OCI-LY7 (cell line): ENCODE measurements around the gene XPR1. TPM values are rescaled to one million over a fixed set of nuclear protein-coding genes. Genes with fewer than 3 reads are reported as not detected.

Source experiments
- BruUV-seq: library from RNA; stranded (reverse); fragments of 400-500 nt; replicated peaks from 2 replicates; lab custom pipeline; 2021; lab: Mats Ljungman, UMichigan
- CTCF ChIA-PET: fragments of 300-600 bp; sonication (Branson Sonifier 250); formaldehyde crosslinking; loops from one replicate; lab custom pipeline; 2022; ENCODE audit warnings: antibody characterized with exemption; ENCODE audit not compliant: unreplicated experiment; lab: Charles Lee
- POLR2A ChIA-PET: fragments of 300-600 bp; sonication (Branson Sonifier 250); formaldehyde crosslinking; loops from one replicate; lab custom pipeline; 2022; ENCODE audit warnings: antibody characterized with exemption; lab: Charles Lee
- DNase-seq: peaks from one replicate; pipeline ENCODE4 v3.0.0-alpha.2; 2015; ENCODE audit warnings: low spot score
- H2AFZ ChIP-seq: fragments of 200-600 bp; sonication (generic), shearing (Covaris generic); 2 replicates; pipeline ENCODE4 v1.6.1; 2014; ENCODE audit warnings: mild to moderate bottlenecking, antibody characterized with exemption, low read length, moderate library complexity
- H3K27ac ChIP-seq: fragments of 200-600 bp; sonication (generic); 2 replicates; pipeline ENCODE4 v1.5.1; 2014; ENCODE audit warnings: mixed run types, low read depth, mild to moderate bottlenecking, moderate library complexity, low read length, inconsistent platforms; ENCODE audit not compliant: poor library complexity, severe bottlenecking
- H3K36me3 ChIP-seq: fragments of 200-600 bp; sonication (generic); 2 replicates; pipeline ENCODE4 v1.6.1; 2014; ENCODE audit warnings: mild to moderate bottlenecking, antibody characterized with exemption, low read length, moderate library complexity, mixed read lengths; ENCODE audit not compliant: insufficient read depth
- H3K4me1 ChIP-seq: fragments of 200-600 bp; sonication (generic); 2 replicates; pipeline ENCODE4 v1.5.1; 2014; ENCODE audit warnings: mild to moderate bottlenecking, low read length; ENCODE audit not compliant: insufficient read depth, poor library complexity, severe bottlenecking
- H3K4me2 ChIP-seq: fragments of 200-600 bp; sonication (generic); 2 replicates; pipeline ENCODE4 v1.6.1; 2014; ENCODE audit warnings: mild to moderate bottlenecking, low read length
- H3K4me3 ChIP-seq: fragments of 200-600 bp; sonication (generic); 2 replicates; pipeline ENCODE4 v1.5.1; 2014; ENCODE audit warnings: mild to moderate bottlenecking, low read depth, low read length; ENCODE audit not compliant: poor library complexity, severe bottlenecking
- H3K79me2 ChIP-seq: fragments of 200-600 bp; sonication (generic); 2 replicates; pipeline ENCODE4 v1.6.1; 2016; ENCODE audit warnings: low read depth, mild to moderate bottlenecking, low read length, moderate library complexity, mixed read lengths; ENCODE audit not compliant: insufficient read depth
- H3K9me2 ChIP-seq: fragments of 200-600 bp; sonication (generic); 2 replicates; pipeline ENCODE4 v1.6.1; 2016; ENCODE audit warnings: mild to moderate bottlenecking, low read length, mixed read lengths; ENCODE audit not compliant: insufficient read depth
- H3K9me3 ChIP-seq: fragments of 200-600 bp; sonication (generic); 2 replicates; pipeline ENCODE4 v1.6.1; 2014; ENCODE audit warnings: mild to moderate bottlenecking, mixed run types, low read length, mixed read lengths
- H4K20me1 ChIP-seq: fragments of 200-600 bp; sonication (generic); 2 replicates; pipeline ENCODE4 v1.6.1; 2014; ENCODE audit warnings: mild to moderate bottlenecking, antibody characterized with exemption, low read length, moderate library complexity, mixed read lengths; ENCODE audit not compliant: insufficient read depth
- EZH2phosphoT487 ChIP-seq: fragments of 200-600 bp; sonication (generic); IDR thresholded peaks from 2 replicates; pipeline ENCODE4 v1.6.1; 2018; ENCODE audit warnings: low read depth, borderline replicate concordance, mild to moderate bottlenecking, mixed run types, antibody characterized with exemption, low read length, moderate library complexity, mixed read lengths
- intact Hi-C: fragments of 100-400 bp; cut with micrococcal nuclease; formaldehyde crosslinking; loops from one replicate; pipeline ENCODE4 v1.10.0; 2022; ENCODE audit not compliant: unreplicated experiment
- total RNA-seq, 2 experiments: library from RNA; depleted of rRNA in 1 of 2; stranded (reverse); fragments of >200 nt in 1 of 2; shearing (Covaris generic) in 1 of 2; gene quantifications; 2 replicates each; pipeline ENCODE4 v1.2.3, GENCODE V29; 2014 to 2022
- TF ChIP-seq, protein P1 (sequence below): fragments of 200-600 bp; sonication (generic); conservative IDR thresholded peaks from 2 replicates; pipeline ENCODE4 v1.5.1; 2014; ENCODE audit warnings: mild to moderate bottlenecking, antibody characterized with exemption, low read length, moderate library complexity, mixed read lengths

The XPR1 gene
- total RNA-seq, 2 experiments from 2014 or later = 8.6 to 17.2 TPM

DNA sequence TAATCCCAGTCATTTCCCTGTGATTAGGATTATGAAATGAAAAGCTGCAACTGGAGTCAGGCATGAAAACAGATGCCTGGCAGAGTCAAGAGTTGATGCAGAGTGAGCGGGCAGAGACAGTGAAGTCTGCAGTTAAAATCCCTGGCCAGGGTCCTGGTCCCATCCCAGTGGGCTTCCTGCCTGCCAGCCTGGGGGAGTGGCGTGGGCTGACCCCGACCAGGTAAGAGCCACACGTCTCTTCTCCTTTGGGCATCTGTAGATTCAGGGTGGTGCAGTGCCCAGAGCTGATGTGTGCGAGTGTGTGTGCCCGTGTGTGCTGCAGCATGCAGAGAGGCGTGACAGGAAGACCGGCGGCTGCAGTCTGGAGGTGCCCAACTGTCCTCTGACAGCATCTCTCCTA is 274.7 kb downstream of the XPR1 start:
- H3K27ac ChIP-seq = no peak overlapping the region
- ChIA-PET POLR2A (no interaction called here), CTCF (no interaction called here)
- H3K36me3 ChIP-seq = no peaks in the 10 kb centered on the region
- no peaks in the 10 kb centered on the region for H4K20me1 ChIP-seq
- H2AFZ ChIP-seq = no peak overlapping the region
- DNase-seq = no peak
- TF ChIP-seq, protein P1, sequence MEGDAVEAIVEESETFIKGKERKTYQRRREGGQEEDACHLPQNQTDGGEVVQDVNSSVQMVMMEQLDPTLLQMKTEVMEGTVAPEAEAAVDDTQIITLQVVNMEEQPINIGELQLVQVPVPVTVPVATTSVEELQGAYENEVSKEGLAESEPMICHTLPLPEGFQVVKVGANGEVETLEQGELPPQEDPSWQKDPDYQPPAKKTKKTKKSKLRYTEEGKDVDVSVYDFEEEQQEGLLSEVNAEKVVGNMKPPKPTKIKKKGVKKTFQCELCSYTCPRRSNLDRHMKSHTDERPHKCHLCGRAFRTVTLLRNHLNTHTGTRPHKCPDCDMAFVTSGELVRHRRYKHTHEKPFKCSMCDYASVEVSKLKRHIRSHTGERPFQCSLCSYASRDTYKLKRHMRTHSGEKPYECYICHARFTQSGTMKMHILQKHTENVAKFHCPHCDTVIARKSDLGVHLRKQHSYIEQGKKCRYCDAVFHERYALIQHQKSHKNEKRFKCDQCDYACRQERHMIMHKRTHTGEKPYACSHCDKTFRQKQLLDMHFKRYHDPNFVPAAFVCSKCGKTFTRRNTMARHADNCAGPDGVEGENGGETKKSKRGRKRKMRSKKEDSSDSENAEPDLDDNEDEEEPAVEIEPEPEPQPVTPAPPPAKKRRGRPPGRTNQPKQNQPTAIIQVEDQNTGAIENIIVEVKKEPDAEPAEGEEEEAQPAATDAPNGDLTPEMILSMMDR = no peak
- H3K9me2 ChIP-seq = no peaks in the 10 kb centered on the region
- H3K4me1 ChIP-seq = no peaks in the 10 kb centered on the region
- BruUV-seq = no TSS peak
- no peaks in the 10 kb centered on the region for H3K9me3 ChIP-seq
- no peak overlapping the region for H3K4me3 ChIP-seq
- H3K4me2 ChIP-seq = no peak overlapping the region
- intact Hi-C loops = no loop called here
- no peaks in the 10 kb centered on the region for H3K79me2 ChIP-seq

DNA sequence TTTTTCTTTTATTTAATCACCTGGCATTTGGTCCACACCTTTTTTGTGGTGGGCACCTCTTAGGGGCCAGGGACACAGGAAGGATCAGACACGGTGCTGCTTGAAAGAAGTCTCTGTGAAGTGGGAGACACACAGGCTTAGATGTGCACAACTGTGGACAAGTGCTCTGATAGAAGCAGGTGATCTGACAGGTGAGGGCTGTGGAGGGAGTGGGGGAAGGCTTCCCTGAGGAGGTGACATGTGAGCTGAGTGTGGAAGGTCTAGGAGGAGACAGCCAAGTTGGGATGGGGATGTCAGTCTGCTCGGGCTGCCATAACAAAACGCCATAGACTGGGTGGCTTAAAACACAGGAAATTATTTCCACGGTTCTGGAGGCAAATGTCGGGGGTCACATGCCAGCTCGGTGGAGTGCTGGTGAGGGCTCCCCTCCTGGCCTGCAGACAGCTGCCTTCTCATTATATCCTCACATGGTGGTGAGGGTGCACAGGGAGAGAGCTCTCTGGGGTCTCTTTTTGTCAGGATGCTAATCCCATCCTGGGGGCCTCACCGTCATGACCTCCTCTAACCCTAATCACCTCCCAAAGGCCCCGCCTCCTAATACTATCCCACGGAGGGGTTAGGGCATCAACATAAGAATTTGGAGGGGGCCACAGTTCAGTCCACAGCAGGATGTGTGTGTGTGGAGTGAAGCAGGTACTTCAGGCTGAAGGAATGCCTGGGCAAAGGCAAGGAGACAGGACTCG is 275.7 kb downstream of the XPR1 start:
- ChIA-PET CTCF (no interaction called here), POLR2A (no interaction called here)
- Histone ChIP-seq H3K36me3 (no peaks in the 10 kb centered on the region), H3K4me1 (no peaks in the 10 kb centered on the region), H4K20me1 (no peaks in the 10 kb centered on the region), H3K4me3 (no peak overlapping the region), H2AFZ (no peak overlapping the region), H3K9me3 (no peaks in the 10 kb centered on the region), H3K4me2 (no peak overlapping the region), H3K27ac (no peak overlapping the region), H3K79me2 (no peaks in the 10 kb centered on the region), H3K9me2 (no peaks in the 10 kb centered on the region)
- TF ChIP-seq, protein P1 = no peak
- TF ChIP-seq EZH2phosphoT487 = no peak
- intact Hi-C loops = no loop called here
- no peak for DNase-seq
- no TSS peak for BruUV-seq

DNA sequence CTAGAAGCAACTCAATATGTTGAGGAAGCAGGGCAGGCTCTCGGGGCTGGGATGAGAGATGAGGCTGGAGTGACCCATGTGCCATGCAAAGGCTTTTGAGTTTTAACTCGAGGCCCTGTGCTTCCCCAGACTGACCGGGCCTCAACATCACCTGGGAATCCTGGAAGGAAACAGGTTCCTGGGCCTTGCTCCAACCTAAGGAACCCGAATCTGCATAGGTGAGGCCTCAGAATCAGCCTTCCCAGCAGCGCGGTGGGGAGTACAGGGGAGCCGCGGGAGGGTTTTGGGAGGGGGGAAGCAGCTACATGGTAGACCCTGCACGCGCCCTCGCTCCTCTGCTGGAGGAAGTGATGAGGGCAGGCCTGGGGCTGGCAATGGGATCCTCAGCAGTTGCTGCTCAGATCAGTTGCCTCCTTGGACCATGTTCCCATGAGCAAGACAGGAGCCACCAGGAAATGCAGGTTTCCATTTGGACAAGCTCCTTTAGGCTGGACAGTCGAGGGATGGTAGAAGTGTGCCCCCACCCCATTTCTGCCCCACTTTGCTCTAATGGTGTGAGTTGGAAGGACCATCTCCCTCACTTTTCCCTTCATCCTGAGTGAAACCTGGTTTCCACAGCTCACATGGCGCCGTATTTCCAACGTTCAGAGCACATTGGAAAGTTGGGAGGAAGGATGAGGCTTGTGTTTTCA is 276.4 kb downstream of the XPR1 start:
- H3K4me1 ChIP-seq = no peaks in the 10 kb centered on the region
- no peak overlapping the region for H3K4me3 ChIP-seq
- TF ChIP-seq, protein P1 = no peak
- no peak for TF ChIP-seq EZH2phosphoT487
- no peak overlapping the region for H2AFZ ChIP-seq
- H3K36me3 ChIP-seq = no peaks in the 10 kb centered on the region
- H3K4me2 ChIP-seq = no peak overlapping the region
- no peak for DNase-seq
- no peaks in the 10 kb centered on the region for H4K20me1 ChIP-seq
- ChIA-PET POLR2A (no interaction called here), CTCF (no interaction called here)
- BruUV-seq = no TSS peak
- H3K9me3 ChIP-seq = no peaks in the 10 kb centered on the region
- H3K9me2 ChIP-seq = no peaks in the 10 kb centered on the region
- intact Hi-C loops = no loop called here
- no peaks in the 10 kb centered on the region for H3K79me2 ChIP-seq
- no peak overlapping the region for H3K27ac ChIP-seq
